DOHH2 (cell line): Measurements from ENCODE around the gene DNAJB12.
A peak's percentile ranks its signal among the peaks of the same experiment; 100 is the strongest.
"Not testable (repeated sequence)": the region's sequence is repeated elsewhere in the genome, so short reads cannot be mapped to it uniquely, and the experiment has no call there.

ENCODE experiments used
- H3F3A ChIP-seq: fragments of 200-600 bp; sonication (generic), shearing (Covaris generic); 2 replicates; pipeline ENCODE4 v1.6.0; 2016; ENCODE audit warnings: antibody characterized with exemption, mild to moderate bottlenecking; ENCODE audit not compliant: control insufficient read depth, insufficient read depth
- H3K27ac ChIP-seq: fragments of 200-600 bp; sonication (generic); 2 replicates; pipeline ENCODE4 v1.5.1; 2014; ENCODE audit warnings: low read depth, mild to moderate bottlenecking, low read length, moderate library complexity
- H3K27me3 ChIP-seq: fragments of 200-600 bp; sonication (generic); 2 replicates; pipeline ENCODE4 v1.6.1; 2014; ENCODE audit warnings: mild to moderate bottlenecking, low read length, mixed read lengths; ENCODE audit not compliant: control insufficient read depth
- H3K36me3 ChIP-seq: fragments of 200-600 bp; sonication (generic); 2 replicates; pipeline ENCODE4 v1.6.1; 2014; ENCODE audit warnings: mild to moderate bottlenecking, low read length, moderate library complexity, mixed read lengths; ENCODE audit not compliant: control insufficient read depth
- H3K4me1 ChIP-seq: fragments of 200-600 bp; sonication (generic); 2 replicates; pipeline ENCODE4 v1.6.1; 2014; ENCODE audit warnings: mild to moderate bottlenecking, low read length, mixed read lengths; ENCODE audit not compliant: control insufficient read depth
- H3K4me2 ChIP-seq: fragments of 200-600 bp; sonication (generic); 2 replicates; pipeline ENCODE4 v1.6.0; 2014; ENCODE audit warnings: mild to moderate bottlenecking, low read length, moderate library complexity
- H3K4me3 ChIP-seq: fragments of 200-600 bp; sonication (generic); 2 replicates; pipeline ENCODE4 v1.5.1; 2014; ENCODE audit warnings: mild to moderate bottlenecking, low read length, mixed read lengths
- H3K79me2 ChIP-seq: fragments of 200-600 bp; sonication (generic); 2 replicates; pipeline ENCODE4 v1.6.1; 2014; ENCODE audit warnings: mild to moderate bottlenecking, low read length, mixed read lengths; ENCODE audit not compliant: control insufficient read depth
- H3K9me2 ChIP-seq: fragments of 200-600 bp; sonication (generic); replicated peaks from 2 replicates; pipeline ENCODE4 v1.6.1; 2014; ENCODE audit warnings: mild to moderate bottlenecking, low read length, mixed read lengths; ENCODE audit not compliant: control insufficient read depth
- H3K9me3 ChIP-seq: fragments of 200-600 bp; sonication (generic); 2 replicates; pipeline ENCODE4 v1.6.1; 2014; ENCODE audit warnings: antibody characterized with exemption, low read length, mixed read lengths; ENCODE audit not compliant: control insufficient read depth, insufficient read depth
- H4K20me1 ChIP-seq: fragments of 200-600 bp; sonication (generic); 2 replicates; pipeline ENCODE4 v1.6.0; 2014; ENCODE audit warnings: low read depth, mild to moderate bottlenecking, antibody characterized with exemption, low read length, moderate library complexity; ENCODE audit not compliant: control insufficient read depth, insufficient read depth
- CTCF ChIP-seq: fragments of 200-600 bp; sonication (generic); IDR thresholded peaks from one replicate; pipeline ENCODE4 v1.5.1; 2014; ENCODE audit warnings: antibody characterized with exemption, mild to moderate bottlenecking, low read depth, low read length; ENCODE audit not compliant: poor library complexity, severe bottlenecking
- EZH2phosphoT487 ChIP-seq: fragments of 200-600 bp; sonication (generic); IDR thresholded peaks from 2 replicates; pipeline ENCODE4 v1.6.1; 2017; ENCODE audit warnings: borderline replicate concordance, mild to moderate bottlenecking, antibody characterized with exemption, low read length, moderate library complexity, mixed read lengths

Gene DNAJB12

GRCh38 chr10:72325243-72326175 is 29.2 kb downstream of the DNAJB12 start:
- H3K79me2 ChIP-seq, H3K36me3 ChIP-seq, H3K27ac ChIP-seq, H3K9me3 ChIP-seq, H3K4me3 ChIP-seq, H3K4me2 ChIP-seq, H3K27me3 ChIP-seq, H4K20me1 ChIP-seq, H3K9me2 ChIP-seq: not testable (repeated sequence)
- Histone ChIP-seq H3F3A (peaks cover 16% of the 10 kb centered on the region), H3K4me1 (peaks cover 74% of the 10 kb centered on the region)

GRCh38 chr10:72323771-72324191 is 30.9 kb downstream of the DNAJB12 start:
- peak overlapping the region; percentile 97 for H3K4me2 ChIP-seq
- no peaks in the 10 kb centered on the region for H4K20me1 ChIP-seq
- no peaks in the 10 kb centered on the region for H3K9me3 ChIP-seq
- H3K9me2 ChIP-seq = no peaks in the 10 kb centered on the region
- H3F3A ChIP-seq = peaks cover 30% of the 10 kb centered on the region
- peak overlapping the region; percentile 33; the same call in 1 of the 2 replicates for H3K4me3 ChIP-seq
- H3K79me2 ChIP-seq = peaks cover 5% of the 10 kb centered on the region
- TF ChIP-seq CTCF (no peak), EZH2phosphoT487 (no peak)
- peak overlapping the region; percentile 99 for H3K27ac ChIP-seq
- no peaks in the 10 kb centered on the region for H3K36me3 ChIP-seq
- H3K27me3 ChIP-seq = no peaks in the 10 kb centered on the region
- H3K4me1 ChIP-seq = peaks cover 73% of the 10 kb centered on the region

- peak overlapping the region; percentile 84; the same call in 1 of the 2 replicates for H3K4me3 ChIP-seq
- H3K4me2 ChIP-seq = peak overlapping the region; percentile 97
- no peaks in the 10 kb centered on the region for H3K9me3 ChIP-seq
- TF ChIP-seq EZH2phosphoT487 (no peak), CTCF (no peak)
- no peaks in the 10 kb centered on the region for H3K36me3 ChIP-seq
- peaks cover 10% of the 10 kb centered on the region for H3K79me2 ChIP-seq
- H3K9me2 ChIP-seq = no peaks in the 10 kb centered on the region
- H4K20me1 ChIP-seq = no peaks in the 10 kb centered on the region
- peaks cover 73% of the 10 kb centered on the region for H3K4me1 ChIP-seq
- no peaks in the 10 kb centered on the region for H3K27me3 ChIP-seq
- peak overlapping the region; percentile 99 for H3K27ac ChIP-seq
- peaks cover 34% of the 10 kb centered on the region for H3F3A ChIP-seq
These were observed 31.5 kb downstream of the DNAJB12 start for GRCh38 chr10:72323108-72323749.
